Brain pericyte (primary cell): ENCODE data around the gene RAD51B.

Experiments used
- DNase-seq: peaks from one replicate; pipeline ENCODE4 v3.0.0-alpha.2; 2012; ENCODE audit warnings: low read depth, low spot score

The RAD51B gene

GRCh38 chr14:68506645-68507419 lies 687.3 kb downstream of the RAD51B start:
- no peak for DNase-seq

- no peak for DNase-seq
Measured at GRCh38 chr14:68507544-68508081, 688.0 kb downstream of the RAD51B start.

- no peak for DNase-seq
Measured at GRCh38 chr14:68508581-68508980, 689.0 kb downstream of the RAD51B start.

- DNase-seq: no peak
Measured at GRCh38 chr14:68509188-68509983, 689.8 kb downstream of the RAD51B start.

- no peak for DNase-seq
Measured at GRCh38 chr14:68510201-68511128, 690.9 kb downstream of the RAD51B start.

- no peak for DNase-seq
Measured at GRCh38 chr14:68511129-68512047, 691.8 kb downstream of the RAD51B start.

GRCh38 chr14:68512088-68512487 lies 692.5 kb downstream of the RAD51B start:
- DNase-seq: no peak

GRCh38 chr14:68513137-68513536 lies 693.6 kb downstream of the RAD51B start:
- DNase-seq: no peak

- no peak for DNase-seq
Measured at GRCh38 chr14:68513838-68514607, 694.4 kb downstream of the RAD51B start.

- DNase-seq: no peak
Measured at GRCh38 chr14:68514608-68515194, 695.1 kb downstream of the RAD51B start.

- no peak for DNase-seq
Measured at GRCh38 chr14:68516342-68516741, 696.8 kb downstream of the RAD51B start.

GRCh38 chr14:68518166-68518565 lies 698.6 kb downstream of the RAD51B start:
- DNase-seq: no peak

GRCh38 chr14:68518761-68519670 lies 699.4 kb downstream of the RAD51B start:
- DNase-seq: no peak

- DNase-seq: no peak
Measured at GRCh38 chr14:68519671-68520187, 700.1 kb downstream of the RAD51B start.

GRCh38 chr14:68520637-68521556 lies 701.3 kb downstream of the RAD51B start:
- no peak for DNase-seq

GRCh38 chr14:68521557-68521901 lies 702.0 kb downstream of the RAD51B start:
- DNase-seq: no peak

GRCh38 chr14:68521961-68522509 lies 702.5 kb downstream of the RAD51B start:
- no peak for DNase-seq
